ENCODE data around the gene IPO13.

IPO13 gene

DNA sequence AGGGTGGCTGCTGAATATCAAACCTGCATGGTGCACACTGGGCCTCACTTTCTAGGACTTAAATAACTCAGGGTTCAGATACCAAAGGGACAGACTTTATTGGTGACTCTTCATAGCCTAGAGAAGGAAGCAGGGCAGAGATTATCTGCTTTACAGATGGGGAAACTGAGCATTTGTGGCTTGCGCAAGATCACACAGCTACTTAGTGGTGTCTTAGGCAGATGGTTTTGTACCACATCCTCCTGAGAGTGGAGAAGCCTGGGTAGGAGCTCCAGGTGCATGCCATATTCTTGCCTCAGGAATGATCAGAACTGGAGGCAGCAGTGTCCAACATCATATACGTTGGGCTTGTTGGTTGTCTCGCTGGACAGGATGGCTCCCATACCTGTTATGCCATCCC, 16.3 kb downstream of the IPO13 start:
- Histone ChIP-seq H3K36me3 (ENCODE audit: low read length) (no peaks in the 10 kb centered on the region), H4K20me1 (ENCODE audit: low read depth, low read length) (no peaks in the 10 kb centered on the region), H3K4me2 (ENCODE audit: low read depth, low read length, poor library complexity, severe bottlenecking) (no peak overlapping the region), H3K4me3 (ENCODE audit: insufficient read depth, low read length, poor library complexity, severe bottlenecking) (no peak overlapping the region), H3K27me3 (ENCODE audit: low read length) (no peaks in the 10 kb centered on the region), H3K9me2 (replicated peaks; ENCODE audit: insufficient read depth, low read length) (no peaks in the 10 kb centered on the region), H3K9ac (ENCODE audit: low read length) (no peak overlapping the region), H3F3A (ENCODE audit: insufficient read depth) (no peaks in the 10 kb centered on the region), H3K9me3 (ENCODE audit: insufficient read depth, low read length) (no peaks in the 10 kb centered on the region), H3K79me2 (ENCODE audit: insufficient read depth, low read length) (no peaks in the 10 kb centered on the region), H2AFZ (ENCODE audit: low read depth, low read length, severe bottlenecking) (no peak overlapping the region), H3K27ac (ENCODE audit: low read depth, low read length) (no peak overlapping the region)
- TF ChIP-seq, protein P1, sequence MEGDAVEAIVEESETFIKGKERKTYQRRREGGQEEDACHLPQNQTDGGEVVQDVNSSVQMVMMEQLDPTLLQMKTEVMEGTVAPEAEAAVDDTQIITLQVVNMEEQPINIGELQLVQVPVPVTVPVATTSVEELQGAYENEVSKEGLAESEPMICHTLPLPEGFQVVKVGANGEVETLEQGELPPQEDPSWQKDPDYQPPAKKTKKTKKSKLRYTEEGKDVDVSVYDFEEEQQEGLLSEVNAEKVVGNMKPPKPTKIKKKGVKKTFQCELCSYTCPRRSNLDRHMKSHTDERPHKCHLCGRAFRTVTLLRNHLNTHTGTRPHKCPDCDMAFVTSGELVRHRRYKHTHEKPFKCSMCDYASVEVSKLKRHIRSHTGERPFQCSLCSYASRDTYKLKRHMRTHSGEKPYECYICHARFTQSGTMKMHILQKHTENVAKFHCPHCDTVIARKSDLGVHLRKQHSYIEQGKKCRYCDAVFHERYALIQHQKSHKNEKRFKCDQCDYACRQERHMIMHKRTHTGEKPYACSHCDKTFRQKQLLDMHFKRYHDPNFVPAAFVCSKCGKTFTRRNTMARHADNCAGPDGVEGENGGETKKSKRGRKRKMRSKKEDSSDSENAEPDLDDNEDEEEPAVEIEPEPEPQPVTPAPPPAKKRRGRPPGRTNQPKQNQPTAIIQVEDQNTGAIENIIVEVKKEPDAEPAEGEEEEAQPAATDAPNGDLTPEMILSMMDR (IDR thresholded peaks at IDR 0.05; ENCODE audit: insufficient read depth, low read length, poor library complexity, severe bottlenecking) = no peak
- no peak for TF ChIP-seq EZH2phosphoT487 (conservative IDR thresholded peaks at IDR 0.05; ENCODE audit: low read length)

GRCh38 chr1:43963890-43964289, 17.1 kb downstream of the IPO13 start:
- Histone ChIP-seq H3K9me2 (replicated peaks; ENCODE audit: insufficient read depth, low read length) (no peaks in the 10 kb centered on the region), H3F3A (ENCODE audit: insufficient read depth) (no peaks in the 10 kb centered on the region), H2AFZ (ENCODE audit: low read depth, low read length, severe bottlenecking) (no peak overlapping the region), H3K9me3 (ENCODE audit: insufficient read depth, low read length) (no peaks in the 10 kb centered on the region), H3K27ac (ENCODE audit: low read depth, low read length) (no peak overlapping the region), H3K4me2 (ENCODE audit: low read depth, low read length, poor library complexity, severe bottlenecking) (no peak overlapping the region), H3K9ac (ENCODE audit: low read length) (no peak overlapping the region), H3K36me3 (ENCODE audit: low read length) (no peaks in the 10 kb centered on the region), H3K79me2 (ENCODE audit: insufficient read depth, low read length) (no peaks in the 10 kb centered on the region), H3K27me3 (ENCODE audit: low read length) (no peaks in the 10 kb centered on the region), H4K20me1 (ENCODE audit: low read depth, low read length) (no peaks in the 10 kb centered on the region), H3K4me3 (ENCODE audit: insufficient read depth, low read length, poor library complexity, severe bottlenecking) (no peak overlapping the region)
- no peak for TF ChIP-seq EZH2phosphoT487 (conservative IDR thresholded peaks at IDR 0.05; ENCODE audit: low read length)
- TF ChIP-seq, protein P1 (IDR thresholded peaks at IDR 0.05; ENCODE audit: insufficient read depth, low read length, poor library complexity, severe bottlenecking) = no peak

GRCh38 chr1:43965316-43965715, 18.6 kb downstream of the IPO13 start:
- H3K9ac ChIP-seq (ENCODE audit: low read length) = no peak overlapping the region
- H3K79me2 ChIP-seq (ENCODE audit: insufficient read depth, low read length) = peaks cover 4% of the 10 kb centered on the region
- H3K4me3 ChIP-seq (ENCODE audit: insufficient read depth, low read length, poor library complexity, severe bottlenecking) = no peak overlapping the region
- no peak for TF ChIP-seq EZH2phosphoT487 (conservative IDR thresholded peaks at IDR 0.05; ENCODE audit: low read length)
- TF ChIP-seq, protein P1 (IDR thresholded peaks at IDR 0.05; ENCODE audit: insufficient read depth, low read length, poor library complexity, severe bottlenecking) = no peak
- no peaks in the 10 kb centered on the region for H3K36me3 ChIP-seq (ENCODE audit: low read length)
- H3F3A ChIP-seq (ENCODE audit: insufficient read depth) = no peaks in the 10 kb centered on the region
- H4K20me1 ChIP-seq (ENCODE audit: low read depth, low read length) = no peaks in the 10 kb centered on the region
- no peaks in the 10 kb centered on the region for H3K9me3 ChIP-seq (ENCODE audit: insufficient read depth, low read length)
- no peaks in the 10 kb centered on the region for H3K27me3 ChIP-seq (ENCODE audit: low read length)
- H2AFZ ChIP-seq (ENCODE audit: low read depth, low read length, severe bottlenecking) = no peak overlapping the region
- no peaks in the 10 kb centered on the region for H3K9me2 ChIP-seq (replicated peaks; ENCODE audit: insufficient read depth, low read length)
- H3K4me2 ChIP-seq (ENCODE audit: low read depth, low read length, poor library complexity, severe bottlenecking) = no peak overlapping the region
- H3K27ac ChIP-seq (ENCODE audit: low read depth, low read length) = no peak overlapping the region

Measured in SU-DHL-6 (cell line).